Vagina (tissue), 2 donors: ENCODE data around the gene PRIM2. TPM values are rescaled to one million over a fixed set of nuclear protein-coding genes. Genes with fewer than 3 reads are reported as not detected.
"Not testable (repeated sequence)": the region's sequence is repeated elsewhere in the genome, so short reads cannot be mapped to it uniquely, and the experiment has no call there.

ENCODE experiments used
- DNase-seq, 2 donors: peaks; one replicate each; pipeline ENCODE4 v3.0.0-alpha.2; 2017; ENCODE audit errors: extremely low spot score in 2 of 2
- H3K27ac ChIP-seq: fragments of 200-600 bp; sonication (generic); one replicate; pipeline ENCODE4 v1.5.1; 2019
- H3K27me3 ChIP-seq: fragments of 200-600 bp; sonication (generic); one replicate; pipeline ENCODE4 v1.5.1; 2019
- H3K36me3 ChIP-seq, 2 donors: fragments of 200-600 bp; sonication (generic); one replicate each; pipeline ENCODE4 v1.5.1; 2017 to 2019
- H3K4me1 ChIP-seq: fragments of 200-600 bp; sonication (generic); one replicate; pipeline ENCODE4 v1.5.1; 2019
- H3K4me3 ChIP-seq, 2 donors: fragments of 200-600 bp; sonication (generic); 1 replicate in 1 of 2; 2 replicates in 1 of 2; pipeline ENCODE4 v1.5.1; 2016 to 2019
- H3K9me3 ChIP-seq: fragments of 200-600 bp; sonication (generic); one replicate; pipeline ENCODE4 v1.5.1; 2019
- intact Hi-C: fragments of 100-400 bp; cut with DNase I; formaldehyde crosslinking; loops from one replicate; pipeline ENCODE4 v1.15.1; 2023
- total RNA-seq: library from RNA; depleted of rRNA; stranded (reverse); fragments of >200 nt; gene quantifications from one replicate; pipeline ENCODE4 v1.2.3, GENCODE V29; 2016

PRIM2 gene
- total RNA-seq, 1 donor from 2014 or later = 6.9 TPM

DNA sequence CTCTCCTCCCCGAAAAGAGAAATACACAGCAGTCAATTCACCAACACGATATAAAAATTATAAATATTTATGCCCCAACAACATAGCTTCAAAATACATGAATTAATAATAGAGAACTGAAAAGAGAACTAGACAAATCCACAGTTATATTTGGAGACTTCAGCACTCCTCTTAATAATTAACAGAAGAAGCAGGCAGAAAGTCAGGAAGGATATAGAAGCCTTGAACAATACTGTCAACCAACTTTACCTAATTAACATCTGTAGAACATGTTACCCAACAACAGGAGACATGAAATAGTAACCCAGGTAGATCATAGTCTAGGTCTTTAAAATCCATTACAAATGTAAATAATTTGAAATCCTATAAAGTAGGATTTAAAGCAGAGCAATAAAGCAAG, 293.2 kb downstream of the PRIM2 start:
- intact Hi-C loops, H3K27ac ChIP-seq, H3K36me3 ChIP-seq, H3K27me3 ChIP-seq, H3K9me3 ChIP-seq, DNase-seq, H3K4me1 ChIP-seq, H3K4me3 ChIP-seq: not testable (repeated sequence)

DNA sequence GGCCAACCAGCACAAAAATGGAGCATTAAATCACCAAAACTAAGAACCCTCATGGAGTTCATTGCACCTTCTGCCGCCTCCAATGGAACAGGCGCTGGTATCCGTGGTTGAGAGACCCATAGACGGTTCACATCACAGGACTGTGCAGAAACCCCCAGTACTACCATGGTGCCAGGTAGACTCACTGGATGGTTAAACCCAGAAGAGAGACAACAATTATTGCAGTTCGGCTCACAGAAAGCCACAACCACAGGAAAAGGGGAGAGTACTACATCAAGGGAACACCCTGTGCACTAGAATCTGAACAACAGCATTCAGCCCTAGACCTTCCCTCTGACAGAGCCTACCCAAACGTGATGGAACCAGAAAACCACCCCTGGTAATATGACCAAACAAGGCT, 301.5 kb downstream of the PRIM2 start:
- H3K4me1 ChIP-seq, intact Hi-C loops, H3K4me3 ChIP-seq, DNase-seq, H3K9me3 ChIP-seq, H3K36me3 ChIP-seq, H3K27me3 ChIP-seq, H3K27ac ChIP-seq: not testable (repeated sequence)

DNA sequence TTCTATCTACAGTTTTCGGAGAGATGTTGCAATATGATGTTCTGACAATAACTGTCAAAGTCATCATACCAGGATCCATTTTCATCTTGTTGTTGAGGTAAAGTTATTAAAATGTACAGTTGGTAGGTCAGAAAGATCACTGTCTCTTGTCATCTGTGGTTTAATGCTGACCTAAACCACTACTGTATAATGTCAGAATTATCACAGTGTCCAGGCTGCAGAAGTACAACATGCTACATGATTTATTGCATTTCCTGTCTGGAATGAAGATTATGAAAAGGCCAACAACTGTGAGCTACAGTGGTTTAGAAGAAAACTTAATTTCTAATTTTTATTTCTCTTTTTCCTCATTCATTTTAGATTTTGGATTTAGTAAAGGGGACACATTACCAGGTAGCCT, 314.3 kb downstream of the PRIM2 start:
- intact Hi-C loops, DNase-seq, H3K27me3 ChIP-seq, H3K27ac ChIP-seq, H3K9me3 ChIP-seq, H3K4me3 ChIP-seq, H3K4me1 ChIP-seq, H3K36me3 ChIP-seq: not testable (repeated sequence)

DNA sequence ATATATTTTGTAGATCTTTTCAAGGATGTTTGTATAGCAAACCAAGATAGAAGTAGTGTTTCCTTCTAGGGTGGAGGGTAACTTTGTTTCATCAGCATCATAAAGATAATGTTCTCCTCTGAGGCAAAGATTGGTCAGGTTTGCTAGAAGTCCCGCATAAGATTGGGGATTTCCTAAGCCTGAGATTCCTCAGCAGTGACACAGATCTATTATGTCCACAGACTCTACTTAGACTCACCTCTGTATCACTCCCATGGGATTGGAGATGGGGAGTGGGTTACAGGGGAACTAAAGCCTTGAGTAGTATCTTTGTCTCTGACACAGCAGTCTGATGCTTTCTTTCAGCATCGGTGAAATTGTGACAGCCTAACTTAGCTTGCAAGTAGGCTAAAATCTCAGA, 341.1 kb downstream of the PRIM2 start:
- H3K9me3 ChIP-seq, DNase-seq, H3K27ac ChIP-seq, H3K36me3 ChIP-seq, intact Hi-C loops, H3K27me3 ChIP-seq, H3K4me1 ChIP-seq, H3K4me3 ChIP-seq: not testable (repeated sequence)

DNA sequence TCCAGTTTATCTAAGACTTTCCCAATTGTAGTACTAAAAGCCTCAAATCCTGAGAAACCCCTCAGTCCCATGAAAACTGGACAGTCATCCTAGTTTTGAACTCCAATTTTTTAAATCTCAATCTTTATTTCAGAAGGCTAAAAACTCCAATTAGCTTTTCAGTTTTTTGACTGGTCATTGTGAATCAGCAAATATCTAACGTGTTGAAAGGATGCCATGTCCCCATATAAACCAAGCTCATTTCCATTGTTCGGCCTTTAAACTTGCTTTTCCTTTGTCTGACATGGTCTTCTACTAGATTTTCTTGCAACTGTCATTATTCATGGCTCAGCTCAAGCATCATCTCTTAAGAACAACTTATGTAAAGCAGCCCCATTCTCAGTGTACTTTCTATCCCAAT, 342.4 kb downstream of the PRIM2 start:
- DNase-seq, H3K9me3 ChIP-seq, intact Hi-C loops, H3K36me3 ChIP-seq, H3K4me1 ChIP-seq, H3K4me3 ChIP-seq, H3K27me3 ChIP-seq, H3K27ac ChIP-seq: not testable (repeated sequence)

DNA sequence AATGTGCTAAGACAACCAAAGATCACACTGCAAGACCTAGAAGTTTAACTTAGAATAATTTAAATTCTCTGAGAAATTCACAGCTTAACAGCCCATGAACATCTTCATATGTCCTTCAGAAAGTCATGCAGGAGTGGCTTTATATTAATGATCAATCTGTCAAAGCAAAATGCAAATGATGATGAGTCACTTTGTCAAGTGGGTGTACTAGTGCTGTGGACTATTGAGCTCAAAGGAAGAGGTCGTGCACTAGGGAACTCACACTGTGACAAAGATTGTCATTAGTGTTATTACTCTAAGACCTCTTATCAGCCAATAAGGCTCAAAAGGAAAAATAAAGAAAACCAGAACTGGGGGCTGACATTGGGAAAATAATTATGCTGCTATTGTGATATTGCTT, 343.5 kb downstream of the PRIM2 start:
- DNase-seq, H3K9me3 ChIP-seq, H3K36me3 ChIP-seq, H3K4me1 ChIP-seq, H3K27ac ChIP-seq, H3K27me3 ChIP-seq, H3K4me3 ChIP-seq, intact Hi-C loops: not testable (repeated sequence)

DNA sequence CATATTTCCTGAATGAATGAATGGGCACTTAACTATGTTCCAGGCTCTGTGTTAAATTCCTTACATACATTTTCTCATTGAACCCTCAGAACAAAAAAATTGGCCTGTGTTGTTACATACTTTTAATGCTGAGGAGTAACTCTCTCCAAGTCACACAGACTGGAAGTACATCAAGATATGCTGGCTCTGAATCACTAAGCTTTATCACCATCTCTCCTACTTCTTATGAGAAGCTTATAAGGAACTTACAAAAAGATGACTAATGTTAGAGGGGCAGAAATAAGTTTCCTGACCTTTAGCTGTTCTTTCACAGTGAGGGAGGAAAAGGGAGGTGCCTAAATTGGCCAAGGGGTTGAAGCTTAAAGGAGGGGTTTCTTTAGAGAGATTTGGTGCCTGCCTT, 350.7 kb downstream of the PRIM2 start:
- H3K4me3 ChIP-seq, H3K27me3 ChIP-seq, H3K9me3 ChIP-seq, H3K27ac ChIP-seq, H3K4me1 ChIP-seq, intact Hi-C loops, H3K36me3 ChIP-seq, DNase-seq: not testable (repeated sequence)

DNA sequence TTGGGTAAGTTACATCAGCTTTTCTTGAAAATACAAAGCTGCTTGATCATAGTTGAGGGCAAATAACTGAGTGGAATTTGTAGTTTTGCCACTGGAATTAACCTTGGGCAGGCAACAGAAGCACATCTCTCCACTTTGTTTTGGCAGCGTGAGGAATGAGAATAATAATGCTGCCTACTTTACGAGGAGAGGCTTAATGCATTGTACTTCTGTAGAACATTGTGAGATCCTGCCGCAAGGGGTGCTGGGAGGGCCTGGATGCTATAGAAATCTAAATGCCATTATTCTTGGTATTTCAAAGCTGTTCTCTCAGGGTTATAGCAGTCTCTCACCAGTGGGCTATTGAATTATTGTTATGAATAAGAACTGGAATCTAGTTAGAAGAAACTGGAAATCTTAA, 353.8 kb downstream of the PRIM2 start:
- H3K27ac ChIP-seq, H3K9me3 ChIP-seq, intact Hi-C loops, DNase-seq, H3K36me3 ChIP-seq, H3K4me3 ChIP-seq, H3K27me3 ChIP-seq, H3K4me1 ChIP-seq: not testable (repeated sequence)

DNA sequence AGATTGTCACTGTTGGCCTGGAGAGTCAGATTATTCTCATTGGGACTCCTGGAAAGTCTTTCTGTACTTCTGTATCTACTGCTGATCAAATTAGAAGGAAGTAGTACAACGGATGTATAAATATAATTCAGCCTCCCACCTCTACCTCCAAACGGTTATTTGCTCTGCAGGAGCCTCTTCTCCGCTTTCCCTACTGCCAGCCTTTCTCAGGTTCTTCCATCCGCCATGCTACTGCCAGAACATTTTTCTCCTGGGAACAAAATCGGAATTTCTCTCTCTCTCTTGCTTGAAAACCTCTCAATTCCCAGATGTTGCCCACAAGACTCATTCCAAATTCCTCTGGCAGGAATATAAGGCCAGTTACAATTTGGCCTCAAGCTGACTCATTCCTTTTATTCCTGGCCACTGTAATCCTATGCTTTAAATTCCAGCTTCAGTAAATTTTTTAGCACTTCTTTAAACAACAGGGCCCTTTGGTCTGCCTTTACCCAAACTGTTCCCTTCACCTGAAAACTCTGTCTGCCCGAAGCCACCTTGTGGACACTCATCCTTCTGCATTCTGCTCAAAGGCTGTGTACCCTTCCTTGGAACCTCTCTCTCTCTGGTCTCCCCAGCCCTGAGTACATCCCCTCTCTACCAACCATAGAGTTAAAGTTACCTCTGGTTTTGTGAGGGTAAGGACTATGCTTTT, 354.7 kb downstream of the PRIM2 start:
- H3K27me3 ChIP-seq, DNase-seq, H3K27ac ChIP-seq, H3K4me1 ChIP-seq, intact Hi-C loops, H3K36me3 ChIP-seq, H3K9me3 ChIP-seq, H3K4me3 ChIP-seq: not testable (repeated sequence)

DNA sequence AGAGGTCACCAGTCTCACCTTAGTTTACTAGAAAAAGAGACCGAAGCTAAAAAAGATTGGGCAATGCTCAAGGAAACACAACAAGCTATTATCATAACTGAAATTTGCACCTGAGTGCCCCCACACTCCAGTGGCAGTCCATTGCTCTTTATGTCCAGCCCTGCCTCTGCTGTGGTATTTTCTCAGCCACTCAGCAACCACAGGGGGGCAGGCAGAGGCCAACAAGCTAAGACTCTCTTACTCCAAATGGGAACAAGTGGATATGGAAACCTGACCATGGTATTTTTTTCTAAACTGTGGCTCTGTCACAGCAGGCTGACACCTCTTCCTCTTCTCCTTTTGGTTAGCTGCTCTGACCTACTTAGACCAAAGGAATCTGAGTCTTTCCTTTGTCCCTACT, 355.9 kb downstream of the PRIM2 start:
- H3K9me3 ChIP-seq, H3K36me3 ChIP-seq, intact Hi-C loops, H3K27ac ChIP-seq, H3K27me3 ChIP-seq, DNase-seq, H3K4me1 ChIP-seq, H3K4me3 ChIP-seq: not testable (repeated sequence)

DNA sequence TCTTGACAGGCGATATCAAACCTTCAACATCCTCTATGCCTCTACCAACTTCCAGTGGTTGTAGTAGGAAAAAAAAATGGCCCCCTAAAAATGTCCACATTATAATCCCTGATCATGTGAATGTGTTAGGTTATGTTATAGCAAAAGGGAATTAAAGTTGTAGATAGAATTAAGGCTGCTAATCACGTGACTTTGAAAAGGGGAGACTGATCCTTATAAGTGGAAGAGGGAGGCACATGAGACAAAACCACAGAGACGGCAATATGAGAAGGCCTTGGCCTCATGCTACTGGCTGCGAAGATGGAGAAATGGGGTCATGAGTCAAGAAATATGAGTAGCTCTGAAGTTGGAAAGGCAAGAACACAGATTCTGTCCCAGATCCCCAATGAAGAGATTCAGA, 358.0 kb downstream of the PRIM2 start:
- H3K27me3 ChIP-seq, H3K9me3 ChIP-seq, H3K4me1 ChIP-seq, DNase-seq, H3K27ac ChIP-seq, H3K4me3 ChIP-seq, intact Hi-C loops, H3K36me3 ChIP-seq: not testable (repeated sequence)

DNA sequence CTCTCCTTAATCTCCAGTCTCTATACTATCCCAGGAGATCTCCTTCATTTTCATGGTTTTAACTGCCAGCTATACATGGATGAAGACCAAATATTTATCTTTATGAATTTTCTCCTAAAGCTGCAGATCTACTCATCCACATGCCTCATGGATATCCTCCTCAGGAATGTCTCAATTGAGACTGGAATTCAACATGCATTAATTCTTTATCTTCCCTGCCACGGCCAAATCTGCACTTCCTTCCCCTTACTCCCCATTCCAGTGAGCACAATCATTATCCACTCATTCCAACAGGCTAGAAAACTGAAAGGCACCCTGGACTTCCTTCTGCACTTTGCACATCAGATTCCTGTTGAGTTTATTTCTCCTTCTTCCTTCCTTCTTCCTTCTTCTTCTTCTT, 379.0 kb downstream of the PRIM2 start:
- H3K27ac ChIP-seq, H3K4me1 ChIP-seq, H3K9me3 ChIP-seq, H3K36me3 ChIP-seq, H3K27me3 ChIP-seq, H3K4me3 ChIP-seq, DNase-seq, intact Hi-C loops: not testable (repeated sequence)
